GM23338 (cell line): Measurements from ENCODE around the gene BCKDK. TPM values are rescaled to one million over a fixed set of nuclear protein-coding genes. Genes with fewer than 3 reads are reported as not detected.

Experiments
- ETS1 ChIP-seq: IDR thresholded peaks from 2 replicates; pipeline ENCODE4 v1.6.1; 2016; ENCODE audit warnings: antibody characterized with exemption
- EZH2 ChIP-seq: fragments of 200-600 bp; sonication (generic); IDR thresholded peaks from one replicate; pipeline ENCODE4 v1.8.0; 2017; ENCODE audit warnings: antibody characterized with exemption, mild to moderate bottlenecking, low read depth; ENCODE audit not compliant: unreplicated experiment
- EZH2phosphoT487 ChIP-seq: fragments of 200-600 bp; sonication (generic); IDR thresholded peaks from one replicate; pipeline ENCODE4 v1.8.1; 2018; ENCODE audit warnings: antibody characterized with exemption; ENCODE audit not compliant: unreplicated experiment
- JUNB ChIP-seq: IDR thresholded peaks from one replicate; pipeline ENCODE4 v1.6.1; 2016; ENCODE audit warnings: antibody characterized with exemption; ENCODE audit not compliant: unreplicated experiment
- NANOG ChIP-seq: IDR thresholded peaks from 2 replicates; pipeline ENCODE4 v1.6.1; 2016; ENCODE audit warnings: antibody characterized with exemption, borderline replicate concordance
- REST ChIP-seq: IDR thresholded peaks from one replicate; pipeline ENCODE4 v1.6.1; 2018; ENCODE audit warnings: antibody characterized with exemption; ENCODE audit not compliant: unreplicated experiment
- ZNF331 ChIP-seq: fragments of 250-450 bp; sonication (Bioruptor Pico); IDR thresholded peaks from 2 replicates; pipeline ENCODE4 v1.5.0; 2020; ENCODE audit warnings: low read depth, mild to moderate bottlenecking, moderate library complexity
- polyA plus RNA-seq: library from polyadenylated mRNA; unstranded; fragments of >200 nt; fragmentation: Nextera tagmentation; extraction: Ambion mirVana; gene quantifications from 2 replicates; pipeline ENCODE4 v1.2.1, GENCODE V29; 2016
- total RNA-seq: library from RNA; depleted of rRNA; stranded (reverse); fragments of >200 nt; shearing (Covaris generic); gene quantifications from 2 replicates; pipeline ENCODE4 v1.2.3, GENCODE V29; 2014
- TF ChIP-seq, protein P1 (sequence below): fragments of 250-450 bp; sonication (Bioruptor Pico); IDR thresholded peaks from 2 replicates; pipeline ENCODE4 v1.5.0; 2020; ENCODE audit warnings: mild to moderate bottlenecking, moderate library complexity

The BCKDK gene
- total and polyA plus RNA-seq, 2 experiments from 2014 or later: 36.1 to 58.9 TPM

DNA sequence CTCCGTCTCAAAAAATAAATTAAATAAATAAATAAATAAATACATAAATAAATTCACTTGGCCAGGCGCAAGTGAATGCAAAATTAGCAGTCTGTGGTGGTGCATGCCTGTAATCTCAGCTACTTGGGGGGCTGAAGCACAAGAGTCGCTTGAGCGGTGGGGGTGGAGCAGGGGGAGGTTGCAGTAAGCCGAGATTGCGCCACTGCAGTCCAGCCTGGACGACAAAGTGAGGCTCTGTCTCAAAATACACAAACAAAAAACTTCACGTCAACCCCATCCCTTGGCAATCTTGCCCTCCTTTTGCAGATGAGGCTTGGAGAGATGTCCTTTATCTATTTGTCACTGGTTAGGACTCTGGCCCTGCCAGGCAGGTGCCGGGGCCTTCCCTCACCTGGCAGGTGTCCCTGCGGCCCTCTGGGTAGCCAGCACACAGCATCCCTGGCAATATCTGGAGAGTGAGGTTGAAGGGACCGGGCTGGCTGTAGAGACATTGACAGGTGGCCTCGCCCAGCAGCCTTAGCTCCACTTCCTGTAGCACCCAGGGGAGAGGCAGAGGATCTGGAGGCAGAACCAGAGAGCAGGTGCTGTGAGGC lies 37.3 kb downstream of the BCKDK start (continued):
- TF ChIP-seq, protein P1, sequence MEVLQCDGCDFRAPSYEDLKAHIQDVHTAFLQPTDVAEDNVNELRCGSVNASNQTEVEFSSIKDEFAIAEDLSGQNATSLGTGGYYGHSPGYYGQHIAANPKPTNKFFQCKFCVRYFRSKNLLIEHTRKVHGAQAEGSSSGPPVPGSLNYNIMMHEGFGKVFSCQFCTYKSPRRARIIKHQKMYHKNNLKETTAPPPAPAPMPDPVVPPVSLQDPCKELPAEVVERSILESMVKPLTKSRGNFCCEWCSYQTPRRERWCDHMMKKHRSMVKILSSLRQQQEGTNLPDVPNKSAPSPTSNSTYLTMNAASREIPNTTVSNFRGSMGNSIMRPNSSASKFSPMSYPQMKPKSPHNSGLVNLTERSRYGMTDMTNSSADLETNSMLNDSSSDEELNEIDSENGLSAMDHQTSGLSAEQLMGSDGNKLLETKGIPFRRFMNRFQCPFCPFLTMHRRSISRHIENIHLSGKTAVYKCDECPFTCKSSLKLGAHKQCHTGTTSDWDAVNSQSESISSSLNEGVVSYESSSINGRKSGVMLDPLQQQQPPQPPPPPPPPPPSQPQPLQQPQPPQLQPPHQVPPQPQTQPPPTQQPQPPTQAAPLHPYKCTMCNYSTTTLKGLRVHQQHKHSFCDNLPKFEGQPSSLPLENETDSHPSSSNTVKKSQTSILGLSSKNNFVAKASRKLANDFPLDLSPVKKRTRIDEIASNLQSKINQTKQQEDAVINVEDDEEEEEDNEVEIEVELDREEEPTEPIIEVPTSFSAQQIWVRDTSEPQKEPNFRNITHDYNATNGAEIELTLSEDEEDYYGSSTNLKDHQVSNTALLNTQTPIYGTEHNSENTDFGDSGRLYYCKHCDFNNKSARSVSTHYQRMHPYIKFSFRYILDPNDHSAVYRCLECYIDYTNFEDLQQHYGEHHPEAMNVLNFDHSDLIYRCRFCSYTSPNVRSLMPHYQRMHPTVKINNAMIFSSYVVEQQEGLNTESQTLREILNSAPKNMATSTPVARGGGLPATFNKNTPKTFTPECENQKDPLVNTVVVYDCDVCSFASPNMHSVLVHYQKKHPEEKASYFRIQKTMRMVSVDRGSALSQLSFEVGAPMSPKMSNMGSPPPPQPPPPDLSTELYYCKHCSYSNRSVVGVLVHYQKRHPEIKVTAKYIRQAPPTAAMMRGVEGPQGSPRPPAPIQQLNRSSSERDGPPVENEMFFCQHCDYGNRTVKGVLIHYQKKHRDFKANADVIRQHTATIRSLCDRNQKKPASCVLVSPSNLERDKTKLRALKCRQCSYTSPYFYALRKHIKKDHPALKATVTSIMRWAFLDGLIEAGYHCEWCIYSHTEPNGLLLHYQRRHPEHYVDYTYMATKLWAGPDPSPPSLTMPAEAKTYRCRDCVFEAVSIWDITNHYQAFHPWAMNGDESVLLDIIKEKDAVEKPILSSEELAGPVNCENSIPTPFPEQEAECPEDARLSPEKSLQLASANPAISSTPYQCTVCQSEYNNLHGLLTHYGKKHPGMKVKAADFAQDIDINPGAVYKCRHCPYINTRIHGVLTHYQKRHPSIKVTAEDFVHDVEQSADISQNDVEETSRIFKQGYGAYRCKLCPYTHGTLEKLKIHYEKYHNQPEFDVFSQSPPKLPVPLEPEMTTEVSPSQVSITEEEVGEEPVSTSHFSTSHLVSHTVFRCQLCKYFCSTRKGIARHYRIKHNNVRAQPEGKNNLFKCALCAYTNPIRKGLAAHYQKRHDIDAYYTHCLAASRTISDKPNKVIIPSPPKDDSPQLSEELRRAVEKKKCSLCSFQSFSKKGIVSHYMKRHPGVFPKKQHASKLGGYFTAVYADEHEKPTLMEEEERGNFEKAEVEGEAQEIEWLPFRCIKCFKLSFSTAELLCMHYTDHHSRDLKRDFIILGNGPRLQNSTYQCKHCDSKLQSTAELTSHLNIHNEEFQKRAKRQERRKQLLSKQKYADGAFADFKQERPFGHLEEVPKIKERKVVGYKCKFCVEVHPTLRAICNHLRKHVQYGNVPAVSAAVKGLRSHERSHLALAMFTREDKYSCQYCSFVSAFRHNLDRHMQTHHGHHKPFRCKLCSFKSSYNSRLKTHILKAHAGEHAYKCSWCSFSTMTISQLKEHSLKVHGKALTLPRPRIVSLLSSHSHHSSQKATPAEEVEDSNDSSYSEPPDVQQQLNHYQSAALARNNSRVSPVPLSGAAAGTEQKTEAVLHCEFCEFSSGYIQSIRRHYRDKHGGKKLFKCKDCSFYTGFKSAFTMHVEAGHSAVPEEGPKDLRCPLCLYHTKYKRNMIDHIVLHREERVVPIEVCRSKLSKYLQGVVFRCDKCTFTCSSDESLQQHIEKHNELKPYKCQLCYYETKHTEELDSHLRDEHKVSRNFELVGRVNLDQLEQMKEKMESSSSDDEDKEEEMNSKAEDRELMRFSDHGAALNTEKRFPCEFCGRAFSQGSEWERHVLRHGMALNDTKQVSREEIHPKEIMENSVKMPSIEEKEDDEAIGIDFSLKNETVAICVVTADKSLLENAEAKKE (CRISPR knock-in tag): no peak
- no peak for TF ChIP-seq JUNB
- TF ChIP-seq REST: no peak
- TF ChIP-seq EZH2phosphoT487: no peak
- TF ChIP-seq ZNF331 (CRISPR knock-in tag): no peak
- TF ChIP-seq EZH2: no peak
- no peak for TF ChIP-seq NANOG
- TF ChIP-seq ETS1: no peak
